Heart right ventricle (tissue), 16 donors: Measurements from ENCODE around the gene MRAP2. TPM values are rescaled to one million over a fixed set of nuclear protein-coding genes. Genes with fewer than 3 reads are reported as not detected.

ENCODE experiments used
- ATAC-seq, 8 donors: fragments of 200-7000 bp; cut with Tn5 transposase; one replicate each; pipeline ENCODE4 v1.9.1; 2020; ENCODE audit warnings: mild to moderate bottlenecking in 8 of 8, moderate library complexity in 8 of 8, moderate number of reproducible peaks in 1 of 8
- DNase-seq, 2 donors: peaks; one replicate each; pipeline ENCODE4 v3.0.0-alpha.2; 2020
- H3K27ac ChIP-seq, 10 donors: fragments of 200-600 bp; sonication (generic) in 2 of 10; one replicate each; pipeline versions ENCODE4 v1.5.0 to v1.8.0; 2020 to 2022; ENCODE audit warnings: mild to moderate bottlenecking in 3 of 10
- H3K27me3 ChIP-seq, 7 donors: fragments of 200-600 bp; one replicate each; pipeline ENCODE4 v1.8.0; 2021 to 2022; ENCODE audit warnings: mild to moderate bottlenecking in 2 of 7
- H3K36me3 ChIP-seq, 9 donors: fragments of 200-600 bp; sonication (generic) in 1 of 9; one replicate each; pipeline versions ENCODE4 v1.5.0 to v1.8.0; 2020 to 2022; ENCODE audit warnings: mild to moderate bottlenecking in 2 of 9
- H3K4me1 ChIP-seq, 9 donors: fragments of 200-600 bp; sonication (generic) in 1 of 9; one replicate each; pipeline versions ENCODE4 v1.5.0 to v1.8.0; 2020 to 2022; ENCODE audit warnings: mild to moderate bottlenecking in 4 of 9
- H3K4me3 ChIP-seq, 10 donors: fragments of 200-600 bp; sonication (generic) in 2 of 10; one replicate each; pipeline versions ENCODE4 v1.5.0 to v1.8.0; 2020 to 2022; ENCODE audit warnings: mild to moderate bottlenecking in 7 of 10, moderate library complexity in 2 of 10
- H3K9me3 ChIP-seq, 11 donors: fragments of 200-600 bp in 10 of 11; sonication (generic) in 2 of 11; one replicate each; pipeline versions ENCODE4 v1.5.0 to v1.8.0; 2013 to 2022; ENCODE audit warnings: mild to moderate bottlenecking in 2 of 11, control low read depth in 1 of 11, moderate library complexity in 1 of 11
- CTCF ChIP-seq, 9 donors: fragments of 200-600 bp; sonication (generic) in 2 of 9; IDR thresholded peaks; one replicate each; pipeline versions ENCODE4 v1.5.0 to v1.8.0; 2021 to 2022; ENCODE audit warnings: antibody characterized with exemption in 9 of 9, mild to moderate bottlenecking in 5 of 9, moderate library complexity in 1 of 9
- WGBS, 2 donors: extraction: QIAGEN DNeasy Blood & Tissue Kit; methylation state at CpG; one replicate each; pipeline ENCODE4 v1.1.7; 2013; ENCODE audit warnings: inconsistent platforms in 1 of 2; 5-methylcytosine and 5-hydroxymethylcytosine counted together
- intact Hi-C, 10 donors: fragments of 100-400 bp; cut with DNase I; formaldehyde crosslinking; loops; one replicate each; pipeline versions ENCODE4 v1.11.1 to v1.14.2; 2022
- polyA plus RNA-seq, 2 donors: library from polyadenylated mRNA; stranded (reverse); fragments of 200-250 nt; gene quantifications; one replicate each; pipeline ENCODE4 v1.2.3, GENCODE V29; 2013
- total RNA-seq, 10 donors: library from RNA; stranded (reverse); fragmentation: NEBNext Ultra II Directional in 3 of 10; extraction: Animal tissue kit (Norgen Biotek cat#: 25700) in 3 of 10; gene quantifications; one replicate each; pipeline versions ENCODE4 v1.2.1 to v1.2.4, GENCODE V29; 2021 to 2023
- donor health status: Arrhythmogenic right ventricular cardiomyopathy.
- donor health status: ischemic (EF 13 %, LVEDD 7.1; RV severe dilation, severe dysfunction).
- donor health status: healthy with polysubstance abuse.
- donor health status: DM: no; HTN: yes; CAD: no.
- donor health status: DM: no; HTN: no; CAD: no.
- donor health status: ischemic (EF 25% LVEDD 6.9; RV normal size, moderate dysfunction).
- donor health status: ischemic (EF 25% LVEDD 5.7; RV mildly dilated, moderate dysfunction).
- donor health status: healthy.
- donor health status: DM: yes; HTN: yes; CAD: no.
- donor health status: Ischemic cardiomyopathy.
- donor health status: ischemic (EF 35%, LVEDD 5.7; RV mildly dilated, moderate dysfunction).
- donor health status: nonischemic (EF 11% LVEDD 7.7; RV severe dilation, severe dysfunction).
- donor health status: DM: yes; HTN: yes; CAD: no.
- donor health status: PGD.
- donor health status: ischemic (EF 29% LVEDD 5.4; RV normal size, mild dysfunction).
- donor health status: nonischemic (EF 23%, LVEDD 6.1; RV moderate dilation, normal function).

MRAP2 gene
- total and polyA plus RNA-seq, 12 donors, result 0.14 to 0.56 (median 0.22) TPM; not detected in 3

DNA sequence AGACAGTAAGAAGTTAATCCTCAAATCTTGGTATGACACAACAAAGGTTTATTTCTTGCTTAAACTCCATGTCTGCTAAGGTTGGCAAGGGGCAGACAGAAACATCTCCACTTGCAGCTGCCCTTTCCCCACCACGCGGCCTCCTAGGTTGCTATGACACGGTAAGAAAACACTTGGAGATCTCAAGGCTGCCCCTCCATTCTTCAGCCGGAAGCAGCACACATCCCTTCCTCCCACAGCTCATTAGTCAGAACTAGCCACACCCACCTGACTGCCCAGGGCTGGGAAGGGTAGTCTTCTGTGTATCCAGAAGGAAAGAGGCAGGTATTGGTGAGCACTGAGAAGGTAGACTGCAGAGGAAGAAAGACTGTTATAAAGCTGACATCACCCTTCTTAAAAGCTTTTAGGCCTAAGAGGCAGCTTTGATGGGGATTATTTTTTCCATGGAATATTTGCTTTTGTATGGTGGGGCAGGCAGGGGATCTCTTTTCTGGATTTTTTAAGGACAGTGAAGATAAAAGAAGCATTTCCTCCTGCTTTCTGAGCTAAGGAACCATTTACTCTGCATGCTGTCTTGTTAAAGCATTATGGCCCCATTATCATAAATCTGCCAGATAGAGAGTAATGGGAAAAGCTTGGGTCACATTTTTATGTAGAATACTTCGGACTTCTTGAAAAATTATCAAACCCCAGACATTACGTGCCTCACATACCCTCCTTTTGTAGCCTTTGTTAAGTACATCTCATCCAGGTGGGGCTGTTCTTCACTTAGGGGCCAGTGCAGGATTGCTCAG is 41.6 kb downstream of the MRAP2 start:
- ATAC-seq, result no peak

GRCh38 chr6:84077645-84078044 is 44.1 kb downstream of the MRAP2 start:
- Histone ChIP-seq H3K27me3 (peaks cover 0 to 6% (median 0%) of the 10 kb centered on the region in 7 donors), H3K4me1 (no peaks in the 10 kb centered on the region), H3K27ac (no peak overlapping the region), H3K9me3 (no peaks in the 10 kb centered on the region), H3K36me3 (no peaks in the 10 kb centered on the region), H3K4me3 (no peak overlapping the region)
- ATAC-seq (no peak), DNase-seq (no peak)
- WGBS, 2 donors, result 79 to 81% methylated on average over 2 of the region's 2 CpGs
- intact Hi-C loops, result no loop called here
- no peak for TF ChIP-seq CTCF (IDR thresholded peaks at IDR 0.05)

More for the DNA sequence above, 41.6 kb downstream of the MRAP2 start:
- H3K36me3 ChIP-seq, result no peaks in the 10 kb centered on the region
- WGBS, 2 donors, result 49 to 67% methylated on average over 6 of the region's 6 CpGs
- no peak for DNase-seq
- H3K4me3 ChIP-seq, result no peak overlapping the region
- no peak for TF ChIP-seq CTCF (IDR thresholded peaks at IDR 0.05)
- H3K9me3 ChIP-seq, result peaks cover 0 to 11% (median 0%) of the 10 kb centered on the region in 11 donors
- H3K4me1 ChIP-seq, result no peaks in the 10 kb centered on the region
- no peak overlapping the region for H3K27ac ChIP-seq
- intact Hi-C loops, result no loop called here
- H3K27me3 ChIP-seq, result no peaks in the 10 kb centered on the region

GRCh38 chr6:84078335-84078734 is 44.8 kb downstream of the MRAP2 start:
- DNase-seq (no peak), ATAC-seq (no peak)
- no peak overlapping the region for H3K27ac ChIP-seq
- intact Hi-C loops, result no loop called here
- H3K4me1 ChIP-seq, result no peaks in the 10 kb centered on the region
- WGBS, 2 donors, result 37 to 38% methylated on average over 1 of the region's 1 CpG
- TF ChIP-seq CTCF (IDR thresholded peaks at IDR 0.05), result no peak
- no peaks in the 10 kb centered on the region for H3K9me3 ChIP-seq
- H3K36me3 ChIP-seq, result no peaks in the 10 kb centered on the region
- H3K4me3 ChIP-seq, result no peak overlapping the region
- peaks cover 0 to 6% (median 0%) of the 10 kb centered on the region in 7 donors for H3K27me3 ChIP-seq

GRCh38 chr6:84081222-84081621 is 47.6 kb downstream of the MRAP2 start:
- Histone ChIP-seq H3K36me3 (no peaks in the 10 kb centered on the region), H3K9me3 (no peaks in the 10 kb centered on the region), H3K27ac (no peak overlapping the region), H3K4me3 (no peak overlapping the region), H3K27me3 (peaks cover 0 to 6% (median 0%) of the 10 kb centered on the region in 7 donors), H3K4me1 (no peaks in the 10 kb centered on the region)
- 81 to 88% methylated on average over 2 of the region's 2 CpGs for WGBS, 2 donors
- DNase-seq (no peak), ATAC-seq (no peak)
- no peak for TF ChIP-seq CTCF (IDR thresholded peaks at IDR 0.05)
- intact Hi-C loops, result no loop called here
